D341Med (cell line): Measurements from ENCODE around the gene COIL.
A peak's percentile ranks its signal among the peaks of the same experiment; 100 is the strongest.

Source experiments
- DNase-seq: peaks from one replicate; pipeline ENCODE4 v3.0.0; 2012; ENCODE audit warnings: low spot score

COIL gene

GRCh38 chr17:56935461-56935860 lies 25.4 kb downstream of the COIL start:
- no peak for DNase-seq

- no peak for DNase-seq
These were observed 26.6 kb downstream of the COIL start for GRCh38 chr17:56934280-56934679.

- no peak for DNase-seq
These were observed 27.0 kb downstream of the COIL start for GRCh38 chr17:56933868-56934267.

GRCh38 chr17:56933151-56933745 lies 27.6 kb downstream of the COIL start:
- DNase-seq = peak; percentile 57

GRCh38 chr17:56930739-56931337 lies 30.0 kb downstream of the COIL start:
- DNase-seq = no peak

GRCh38 chr17:56929362-56929969 lies 31.4 kb downstream of the COIL start:
- DNase-seq = no peak

GRCh38 chr17:56928586-56928985 lies 32.3 kb downstream of the COIL start:
- no peak for DNase-seq

- DNase-seq = no peak
These were observed 34.1 kb downstream of the COIL start for GRCh38 chr17:56926704-56927103.

- no peak for DNase-seq
These were observed 34.6 kb downstream of the COIL start for GRCh38 chr17:56926270-56926669.

- DNase-seq = no peak
These were observed 35.8 kb downstream of the COIL start for GRCh38 chr17:56925088-56925487.

GRCh38 chr17:56919717-56920116 lies 41.1 kb downstream of the COIL start:
- no peak for DNase-seq

- DNase-seq = no peak
These were observed 41.9 kb downstream of the COIL start for GRCh38 chr17:56918916-56919315.

- DNase-seq = no peak
These were observed 43.1 kb downstream of the COIL start for GRCh38 chr17:56917559-56918296.

GRCh38 chr17:56914581-56915273 lies 46.1 kb downstream of the COIL start:
- no peak for DNase-seq

- peak; percentile 95 for DNase-seq
These were observed 46.8 kb downstream of the COIL start, which contains the start of gene TRIM25 for GRCh38 chr17:56913867-56914580. Gene TRIM25 (minus strand): TSS chr17:56914049. CDS start chr17:56913988, 61 bp downstream.

GRCh38 chr17:56913353-56913866 lies 47.4 kb downstream of the COIL start:
- DNase-seq = no peak

GRCh38 chr17:56913000-56913311 lies 47.9 kb downstream of the COIL start:
- no peak for DNase-seq

- DNase-seq = no peak
These were observed 48.5 kb downstream of the COIL start for GRCh38 chr17:56912105-56912999.

- no peak for DNase-seq
These were observed 50.2 kb downstream of the COIL start for GRCh38 chr17:56910509-56911235.
